ENCODE measurements around the gene ZNF496.

DNA sequence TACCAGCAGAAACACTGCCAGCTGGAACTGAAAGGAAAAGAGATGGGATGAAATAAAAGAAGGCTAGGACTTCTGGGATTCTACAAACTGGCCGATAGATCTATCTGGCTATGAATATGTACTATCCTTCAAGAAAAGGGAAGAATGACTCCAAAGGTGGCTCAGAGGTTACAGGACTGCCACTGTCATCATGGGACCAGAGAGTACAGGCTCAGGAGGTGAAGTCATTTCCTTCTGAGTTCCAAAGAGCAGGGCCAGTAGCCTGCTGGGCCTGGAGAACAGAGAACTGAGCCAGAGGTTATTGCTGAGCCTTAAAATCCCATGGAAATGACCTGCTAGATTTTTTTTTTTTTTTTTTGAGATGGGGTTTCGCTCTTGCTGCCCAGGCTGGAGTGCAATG is 27.6 kb downstream of the ZNF496 start:
- TF ChIP-seq EP300 (IDR thresholded peaks at IDR 0.05; ENCODE audit: borderline replicate concordance) (no peak), NFIC (IDR thresholded peaks at IDR 0.05) (no peak), TAF1 (IDR thresholded peaks at IDR 0.05; ENCODE audit: low read depth) (no peak), CEBPB (IDR thresholded peaks at IDR 0.05) (no peak), RAD21 (IDR thresholded peaks at IDR 0.05; ENCODE audit: low read depth) (no peak), CREB1 (IDR thresholded peaks at IDR 0.05; ENCODE audit: low read depth) (no peak), FOXM1 (IDR thresholded peaks at IDR 0.05; ENCODE audit: borderline replicate concordance, low read depth) (no peak), EGR1 (IDR thresholded peaks at IDR 0.05) (no peak), TEAD4 (IDR thresholded peaks at IDR 0.05) (no peak), ZBTB7A (IDR thresholded peaks at IDR 0.05; ENCODE audit: low read depth) (no peak)
- TF ChIP-seq, protein P1, sequence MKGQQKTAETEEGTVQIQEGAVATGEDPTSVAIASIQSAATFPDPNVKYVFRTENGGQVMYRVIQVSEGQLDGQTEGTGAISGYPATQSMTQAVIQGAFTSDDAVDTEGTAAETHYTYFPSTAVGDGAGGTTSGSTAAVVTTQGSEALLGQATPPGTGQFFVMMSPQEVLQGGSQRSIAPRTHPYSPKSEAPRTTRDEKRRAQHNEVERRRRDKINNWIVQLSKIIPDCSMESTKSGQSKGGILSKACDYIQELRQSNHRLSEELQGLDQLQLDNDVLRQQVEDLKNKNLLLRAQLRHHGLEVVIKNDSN (IDR thresholded peaks at IDR 0.05): no peak
- TF ChIP-seq, protein P2, sequence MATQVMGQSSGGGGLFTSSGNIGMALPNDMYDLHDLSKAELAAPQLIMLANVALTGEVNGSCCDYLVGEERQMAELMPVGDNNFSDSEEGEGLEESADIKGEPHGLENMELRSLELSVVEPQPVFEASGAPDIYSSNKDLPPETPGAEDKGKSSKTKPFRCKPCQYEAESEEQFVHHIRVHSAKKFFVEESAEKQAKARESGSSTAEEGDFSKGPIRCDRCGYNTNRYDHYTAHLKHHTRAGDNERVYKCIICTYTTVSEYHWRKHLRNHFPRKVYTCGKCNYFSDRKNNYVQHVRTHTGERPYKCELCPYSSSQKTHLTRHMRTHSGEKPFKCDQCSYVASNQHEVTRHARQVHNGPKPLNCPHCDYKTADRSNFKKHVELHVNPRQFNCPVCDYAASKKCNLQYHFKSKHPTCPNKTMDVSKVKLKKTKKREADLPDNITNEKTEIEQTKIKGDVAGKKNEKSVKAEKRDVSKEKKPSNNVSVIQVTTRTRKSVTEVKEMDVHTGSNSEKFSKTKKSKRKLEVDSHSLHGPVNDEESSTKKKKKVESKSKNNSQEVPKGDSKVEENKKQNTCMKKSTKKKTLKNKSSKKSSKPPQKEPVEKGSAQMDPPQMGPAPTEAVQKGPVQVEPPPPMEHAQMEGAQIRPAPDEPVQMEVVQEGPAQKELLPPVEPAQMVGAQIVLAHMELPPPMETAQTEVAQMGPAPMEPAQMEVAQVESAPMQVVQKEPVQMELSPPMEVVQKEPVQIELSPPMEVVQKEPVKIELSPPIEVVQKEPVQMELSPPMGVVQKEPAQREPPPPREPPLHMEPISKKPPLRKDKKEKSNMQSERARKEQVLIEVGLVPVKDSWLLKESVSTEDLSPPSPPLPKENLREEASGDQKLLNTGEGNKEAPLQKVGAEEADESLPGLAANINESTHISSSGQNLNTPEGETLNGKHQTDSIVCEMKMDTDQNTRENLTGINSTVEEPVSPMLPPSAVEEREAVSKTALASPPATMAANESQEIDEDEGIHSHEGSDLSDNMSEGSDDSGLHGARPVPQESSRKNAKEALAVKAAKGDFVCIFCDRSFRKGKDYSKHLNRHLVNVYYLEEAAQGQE (IDR thresholded peaks at IDR 0.05; ENCODE audit: low read depth): no peak

Data from Ishikawa (cell line).